Stimulated activated CD4-positive, alpha-beta T cell treated with anti-CD3 and anti-CD28 coated beads, Interleukin-4, amount 100 ng/mL, for 24 hours (primary cell): ENCODE data around the gene SLC25A26.

Experiments used
- DNase-seq: peaks from one replicate; pipeline ENCODE4 v3.0.0-alpha.2; 2020

SLC25A26 gene

DNA sequence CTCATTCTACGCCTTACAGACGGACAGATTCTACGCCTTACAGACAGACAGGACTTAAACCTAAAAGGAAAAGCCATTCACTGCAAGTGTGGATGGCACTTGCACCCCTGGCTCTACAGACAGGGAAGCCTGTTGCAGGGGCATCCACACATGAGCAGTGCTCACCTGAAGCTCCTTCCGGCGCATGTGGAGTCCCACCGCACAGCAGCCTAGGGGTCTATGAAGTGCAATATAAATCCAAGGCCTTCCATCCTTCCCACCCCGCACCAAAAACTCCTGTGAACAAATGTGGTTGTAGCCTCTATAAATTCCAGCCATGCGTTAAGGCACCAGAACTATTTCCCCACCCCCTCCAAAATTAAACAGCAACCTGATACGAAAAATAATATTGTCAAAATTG lies 158.8 kb downstream of the SLC25A26 start:
- DNase-seq, result no peak

DNA sequence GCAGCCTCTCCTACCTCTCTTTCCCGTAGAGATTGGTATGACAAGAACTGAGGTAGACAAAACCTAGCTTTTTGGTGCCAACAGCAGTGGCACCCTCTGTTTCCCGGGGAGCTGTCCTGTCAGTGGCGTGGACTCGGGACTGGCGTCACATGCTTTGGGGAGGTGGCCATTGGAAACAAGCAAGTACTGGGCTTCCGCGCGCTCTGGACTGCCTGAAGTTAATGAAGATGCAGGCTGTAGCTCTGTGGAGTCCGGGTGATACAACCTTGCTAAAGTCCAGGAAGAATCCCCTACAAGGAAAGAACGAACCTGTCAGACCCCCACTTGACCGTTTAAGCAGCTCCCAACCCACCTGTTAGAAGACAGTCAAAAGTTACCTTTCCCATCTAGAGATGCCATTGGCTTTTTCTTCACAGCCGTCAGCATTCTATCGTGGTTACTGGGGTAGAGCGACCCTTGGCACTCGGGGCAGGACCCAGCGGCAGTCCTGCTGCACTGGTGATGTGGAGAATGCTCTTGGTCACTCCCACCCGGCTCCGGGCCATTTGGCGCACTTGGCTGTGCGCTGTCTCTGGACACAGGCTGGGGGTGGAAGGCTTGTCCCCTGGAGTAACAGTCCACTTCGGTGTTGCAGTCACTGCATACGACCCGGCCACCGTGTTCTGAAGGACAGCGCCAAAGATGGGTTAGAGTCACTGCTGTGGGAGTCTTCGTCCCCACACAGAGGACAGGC lies 159.6 kb downstream of the SLC25A26 start:
- no peak for DNase-seq

DNA sequence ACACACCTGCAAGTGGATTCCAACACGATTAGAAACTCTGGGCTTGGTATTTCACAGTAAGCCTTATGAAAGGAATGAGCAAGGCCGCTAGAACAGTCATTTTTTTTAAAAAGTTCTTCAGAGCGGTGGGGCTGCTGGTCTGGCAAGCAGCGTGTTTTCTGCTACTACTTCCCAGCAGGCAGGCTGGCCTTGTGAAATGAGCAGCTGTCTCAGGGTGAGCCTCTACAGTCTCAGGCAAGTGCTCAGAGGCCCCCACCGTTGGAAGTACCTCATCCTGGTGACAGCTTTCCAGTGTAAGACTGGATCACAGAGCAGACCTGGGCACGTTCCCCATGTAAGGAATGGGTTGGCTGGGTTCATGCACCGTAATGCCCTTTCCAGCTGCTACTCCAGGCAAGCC lies 160.8 kb downstream of the SLC25A26 start:
- no peak for DNase-seq

DNA sequence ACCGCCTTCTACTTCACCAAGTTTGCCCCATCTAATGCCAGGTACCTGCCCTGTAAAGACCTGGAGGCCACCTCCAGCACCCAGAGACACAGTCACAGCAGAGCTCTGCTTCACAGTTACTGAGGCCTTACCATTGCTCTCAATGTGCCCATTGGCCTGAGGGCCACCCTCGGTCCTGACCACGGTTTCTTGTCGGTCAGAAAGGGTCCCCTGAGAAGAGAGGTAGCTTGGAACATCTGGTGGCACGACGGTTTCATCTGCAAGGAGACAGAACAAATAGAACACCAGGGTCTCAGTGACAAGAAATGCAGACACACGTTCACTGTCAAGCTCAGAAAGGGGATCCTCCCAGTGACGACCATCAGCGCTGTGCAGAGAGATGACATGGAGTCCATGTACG lies 161.3 kb downstream of the SLC25A26 start:
- no peak for DNase-seq

DNA sequence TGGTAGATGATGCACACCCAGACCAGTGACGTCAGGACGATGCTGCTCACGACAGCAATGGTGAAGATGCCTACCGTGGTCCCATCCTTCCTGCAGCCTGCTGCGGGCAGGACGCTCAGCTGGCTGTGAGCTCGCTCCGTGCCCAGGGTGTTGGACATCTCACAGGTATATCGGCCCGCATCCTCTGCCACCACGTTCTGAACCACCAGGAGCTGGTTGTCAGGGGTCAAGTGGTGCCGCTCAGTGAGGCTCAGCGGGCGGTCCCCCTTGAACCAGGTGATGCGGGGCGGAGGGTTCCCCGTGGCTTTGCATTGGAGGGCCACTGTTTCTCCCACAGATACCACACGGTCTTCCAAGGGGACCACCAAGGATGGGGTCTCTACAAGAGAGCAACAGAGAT lies 162.2 kb downstream of the SLC25A26 start:
- DNase-seq, result no peak

DNA sequence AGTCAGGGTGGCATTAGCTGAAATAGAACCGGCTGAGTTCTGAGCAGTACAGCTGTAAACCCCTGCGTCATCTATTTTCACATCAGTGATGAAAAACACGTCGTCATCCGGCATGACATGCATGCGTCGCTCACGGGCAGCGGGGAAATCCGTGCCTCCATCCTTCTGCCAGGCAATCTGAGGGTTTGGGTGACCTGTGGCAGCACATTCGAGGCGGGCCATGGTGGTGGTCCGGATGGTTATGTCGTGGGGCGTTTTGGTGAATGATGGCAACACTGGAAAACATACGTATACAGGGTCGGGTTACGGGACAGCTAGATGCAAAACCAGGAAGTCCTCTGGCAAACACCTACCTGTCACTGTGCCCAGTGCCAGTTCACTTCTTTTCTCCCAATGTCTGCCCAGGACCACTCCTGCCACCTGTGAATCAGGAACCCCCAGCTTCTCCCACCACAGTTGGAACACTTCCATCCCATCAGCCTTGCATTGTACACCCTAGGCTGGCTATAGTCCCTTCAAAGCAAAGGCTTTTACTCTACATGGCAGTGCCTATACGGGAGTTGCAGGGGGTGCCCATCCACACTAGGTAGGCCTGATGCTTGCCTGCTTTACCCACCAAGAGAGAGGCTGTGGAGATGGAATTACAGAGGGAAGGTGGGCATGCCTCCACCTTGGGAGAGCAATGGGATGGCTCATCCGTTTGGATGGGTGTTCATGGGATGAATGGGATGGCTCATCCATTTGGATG lies 163.4 kb downstream of the SLC25A26 start:
- DNase-seq, result no peak

DNA sequence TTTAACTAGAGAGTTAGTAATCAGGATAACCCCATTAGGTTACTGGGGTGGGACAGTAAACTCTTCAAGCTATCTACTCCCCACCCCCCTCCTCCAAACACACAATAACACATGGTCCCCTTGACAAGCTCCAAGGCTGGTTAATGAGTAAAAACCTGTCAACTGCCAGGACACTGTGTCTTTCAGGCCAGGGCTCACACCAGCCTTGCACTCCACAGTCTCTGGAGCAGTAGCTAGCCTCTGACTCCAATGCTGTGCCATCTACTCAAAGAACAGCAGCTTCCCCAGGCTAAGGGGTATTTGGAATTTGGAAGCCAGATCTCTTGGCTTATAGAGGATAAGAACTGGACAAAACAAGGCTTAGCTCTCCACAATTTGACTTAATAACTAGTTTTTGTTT lies 164.3 kb downstream of the SLC25A26 start:
- DNase-seq, result no peak

DNA sequence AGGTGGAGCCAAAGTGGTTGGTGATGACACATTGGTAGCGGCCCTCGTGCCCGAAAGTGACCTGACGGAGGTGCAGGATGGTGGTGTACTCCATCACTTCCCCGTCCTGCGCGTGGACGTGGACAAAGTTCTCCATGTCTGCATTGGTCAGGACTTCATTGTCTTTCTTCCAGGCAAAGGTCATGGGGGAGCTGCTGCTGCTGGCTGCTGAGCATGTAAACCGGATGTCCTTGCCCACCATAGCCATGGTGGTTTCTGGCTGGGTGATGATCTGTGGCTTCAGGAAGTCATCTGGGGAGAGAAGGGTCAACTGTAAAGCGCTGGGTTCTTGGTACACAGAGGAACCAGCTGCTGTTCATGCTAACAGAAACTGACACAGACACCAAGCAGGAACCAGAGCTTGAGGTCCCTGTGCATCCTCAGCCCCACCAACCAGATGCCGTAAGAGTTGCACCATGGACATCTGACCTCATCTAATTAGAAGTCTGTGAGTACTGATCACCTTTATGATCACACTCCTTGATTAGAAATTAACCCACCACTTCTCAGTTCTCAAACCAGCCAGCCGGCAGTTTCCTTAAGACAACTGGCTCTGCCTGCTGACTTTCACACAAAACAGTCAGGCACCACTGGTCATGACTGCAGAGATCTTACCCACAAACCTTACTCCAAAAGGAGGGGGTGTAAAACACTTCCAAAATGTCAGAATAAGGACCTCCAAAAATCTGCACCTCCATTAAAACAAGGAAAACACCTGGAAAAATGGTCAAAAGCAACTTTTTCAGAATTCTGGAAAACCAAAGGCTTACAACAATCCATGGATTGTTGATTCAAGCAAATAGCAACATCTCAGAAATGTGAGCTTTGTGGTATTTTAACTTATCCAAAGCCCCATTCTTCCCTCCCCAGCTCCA lies 165.5 kb downstream of the SLC25A26 start:
- DNase-seq, result no peak

DNA sequence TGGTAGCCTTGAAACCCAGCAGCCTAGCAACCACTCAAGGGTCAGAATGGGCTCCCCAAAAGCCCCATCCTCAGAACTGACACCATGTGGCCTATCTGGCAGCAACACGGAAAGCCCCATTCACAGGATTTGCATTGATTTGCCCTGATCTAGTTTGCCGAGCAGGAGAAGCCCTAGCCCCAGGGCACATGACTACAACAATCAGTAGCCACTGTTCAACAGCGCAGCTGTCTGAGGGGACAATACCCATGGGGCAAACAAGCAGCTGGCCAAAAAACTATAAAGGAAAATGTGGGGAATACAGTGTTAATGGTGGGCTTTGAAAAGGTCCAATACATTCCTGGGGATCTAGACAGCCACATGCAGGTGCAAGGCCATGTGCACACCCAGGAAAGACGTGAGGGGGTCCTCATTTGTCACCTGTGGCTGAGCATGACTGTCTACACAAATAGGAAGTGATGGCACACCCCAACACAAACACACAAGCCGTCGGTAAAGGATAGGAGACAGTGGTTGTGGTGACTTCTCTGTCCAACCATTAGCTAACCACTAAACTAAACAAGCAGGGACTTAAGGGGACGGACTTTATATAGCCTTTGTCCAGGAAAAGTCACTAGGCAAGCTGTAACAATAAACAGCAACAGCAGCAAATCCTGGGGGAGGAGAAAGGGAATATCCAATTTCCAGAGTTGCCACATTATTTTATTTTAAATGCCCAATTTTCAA lies 166.3 kb downstream of the SLC25A26 start:
- DNase-seq, result no peak

DNA sequence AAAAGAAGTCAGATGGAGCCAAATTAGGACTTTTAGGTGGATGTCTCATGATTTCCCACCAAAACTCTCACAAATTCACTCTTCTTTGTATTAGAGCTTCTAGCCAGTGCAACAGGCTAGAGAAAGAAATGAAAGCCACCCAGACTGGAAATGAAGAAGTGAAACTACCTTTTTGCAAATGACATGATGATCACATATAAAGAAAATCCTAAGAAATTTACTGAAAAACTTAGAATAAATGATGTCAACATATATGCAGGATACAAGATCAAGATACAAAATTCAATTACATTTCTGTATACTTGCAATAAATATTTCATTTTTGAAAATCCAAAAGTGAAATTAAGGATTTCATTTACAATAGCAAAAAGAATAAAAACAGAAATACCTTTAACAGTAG lies 169.2 kb downstream of the SLC25A26 start:
- DNase-seq, result no peak

DNA sequence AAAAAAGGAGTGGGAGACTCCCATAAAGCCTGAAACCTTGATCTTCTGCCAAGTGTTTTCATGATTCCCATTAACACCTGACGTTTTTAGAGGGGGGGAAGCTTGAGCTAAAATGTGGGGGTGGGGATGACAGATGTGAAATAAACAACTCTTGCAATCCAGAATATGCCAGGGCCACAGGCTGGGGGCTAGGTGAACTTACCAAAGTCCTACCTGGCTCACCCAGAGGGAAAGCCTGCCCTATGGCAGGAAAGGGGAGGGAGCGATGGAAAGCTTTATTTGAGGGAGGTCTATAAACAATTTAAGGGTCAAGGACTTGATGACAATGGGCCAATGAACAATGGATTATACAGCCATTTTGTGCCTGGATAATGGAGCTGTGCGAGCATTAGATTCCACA lies 171.7 kb downstream of the SLC25A26 start:
- no peak for DNase-seq

DNA sequence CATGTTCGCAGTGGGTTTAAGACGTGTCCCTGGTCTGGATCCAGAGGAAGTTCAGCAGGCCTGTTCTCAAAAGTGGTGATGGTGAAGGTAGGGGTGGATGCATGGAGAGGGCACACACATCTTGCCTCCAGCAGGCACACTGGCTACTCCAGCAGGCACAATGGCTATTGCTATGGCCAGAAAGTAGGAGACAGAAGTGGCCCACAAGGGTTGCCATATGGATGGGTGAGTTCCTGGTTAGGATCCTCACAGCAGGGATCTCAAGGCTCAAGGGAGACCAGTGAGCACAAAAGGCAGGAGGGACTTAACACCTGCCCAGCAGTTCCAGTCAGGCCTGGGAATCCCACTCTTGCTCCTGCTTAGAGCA lies 172.1 kb downstream of the SLC25A26 start:
- DNase-seq, result no peak

DNA sequence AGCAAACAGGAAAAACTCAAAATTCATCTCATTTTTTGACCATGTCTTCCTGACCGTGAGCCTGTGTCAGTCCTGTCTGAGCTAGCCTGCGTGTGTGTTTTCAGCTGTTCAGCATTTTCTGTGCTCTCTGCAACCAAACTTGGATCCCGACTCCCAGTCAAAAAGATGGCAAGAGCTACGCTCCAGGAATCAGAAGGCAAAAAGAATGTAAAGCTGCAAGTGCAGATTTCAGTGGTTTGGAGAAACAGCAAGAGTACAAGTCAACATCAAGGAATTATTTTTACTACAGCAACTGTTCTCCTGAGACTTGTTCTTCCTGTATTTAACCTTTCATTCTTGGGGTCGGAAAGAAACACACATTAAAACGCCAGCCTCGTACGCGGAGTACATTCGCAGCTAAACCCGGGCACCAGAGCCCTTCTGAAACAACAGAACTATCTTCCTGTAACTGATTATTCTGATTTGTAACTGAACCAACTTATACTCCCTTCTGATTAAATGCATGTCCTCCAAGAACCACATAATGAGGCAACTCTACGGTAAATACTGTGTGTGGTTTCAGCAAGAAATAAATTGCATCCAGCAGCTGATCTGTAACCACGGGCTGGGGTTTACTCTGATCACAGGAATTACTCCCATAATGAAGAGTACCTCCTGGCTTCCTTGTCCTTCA lies 172.7 kb downstream of the SLC25A26 start:
- DNase-seq, result no peak

DNA sequence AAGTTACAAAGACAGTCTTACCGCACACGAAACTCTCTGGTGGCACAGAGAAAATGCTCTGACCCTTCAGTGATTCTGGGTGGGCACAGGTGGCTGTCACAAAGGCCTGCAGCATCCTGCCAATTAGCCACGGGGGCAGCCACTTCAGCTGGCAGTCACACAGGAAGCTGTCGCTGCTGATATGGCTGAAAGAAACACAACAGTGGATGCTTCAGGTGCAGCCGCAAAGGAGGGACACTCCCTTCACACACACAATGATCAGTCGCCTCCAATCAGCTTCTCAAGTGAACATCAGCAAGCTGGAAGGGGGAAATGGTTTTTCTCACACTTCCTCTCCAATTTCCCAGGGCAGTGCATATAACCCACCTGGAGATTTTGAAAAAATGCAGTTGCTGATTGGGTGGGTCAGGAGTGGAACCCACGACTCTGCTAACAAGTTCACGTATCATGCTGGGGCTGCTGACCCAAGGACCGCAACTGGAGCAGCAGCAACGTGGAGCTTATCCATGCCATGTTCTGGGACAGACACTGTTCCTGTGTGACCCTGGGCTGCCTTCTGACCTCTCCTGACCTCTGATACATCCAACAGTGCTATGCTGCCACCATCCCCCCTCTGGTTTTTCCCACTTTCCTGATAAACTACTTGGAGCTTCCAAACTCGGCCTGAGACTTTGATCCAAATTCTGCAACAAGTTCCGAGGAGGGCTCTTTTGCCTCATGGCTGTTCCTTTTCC lies 173.4 kb downstream of the SLC25A26 start:
- peak; percentile 36 for DNase-seq

DNA sequence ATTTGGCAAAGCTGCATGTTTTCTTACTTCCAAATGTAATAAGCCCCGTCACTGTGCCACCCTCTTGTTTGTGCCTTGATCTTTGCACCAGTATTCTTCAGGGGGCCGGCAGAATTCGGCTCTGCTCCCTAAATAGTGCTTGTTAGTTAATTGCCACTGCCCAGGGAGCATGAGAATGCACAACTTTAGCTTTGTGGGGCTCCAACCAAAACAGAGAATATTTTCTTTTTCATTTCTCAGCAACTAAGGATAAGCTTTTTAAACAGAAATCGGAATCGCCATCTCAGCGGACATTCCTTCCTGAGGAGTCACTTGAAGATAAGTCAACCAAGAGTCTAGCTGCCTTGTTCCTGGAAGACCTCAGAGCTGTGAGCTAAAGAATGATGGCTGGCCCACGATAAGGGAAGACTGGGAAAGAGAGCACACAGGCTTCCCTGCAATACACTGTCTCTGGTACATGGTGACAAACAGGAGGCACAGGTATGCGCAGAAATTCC lies 174.0 kb downstream of the SLC25A26 start:
- no peak for DNase-seq

DNA sequence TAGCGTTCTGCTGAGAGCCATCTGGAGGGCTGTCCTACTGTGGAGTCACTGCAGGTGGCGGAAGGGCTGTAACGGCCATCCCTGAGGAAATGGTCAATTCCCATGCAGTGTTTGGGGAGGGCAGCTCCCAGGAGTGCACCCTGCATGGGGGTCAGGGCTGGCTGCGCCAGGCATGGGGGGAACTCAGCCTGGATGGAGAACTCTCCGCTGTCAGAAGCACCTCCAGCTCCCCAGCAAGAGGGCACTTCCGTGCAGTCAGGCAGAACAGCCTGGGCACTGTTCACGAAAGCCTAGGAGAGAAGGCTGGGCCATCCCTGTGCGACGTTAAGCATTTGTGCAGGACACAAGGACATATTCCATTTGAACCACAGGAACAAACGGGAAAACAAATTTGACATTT lies 174.8 kb downstream of the SLC25A26 start:
- DNase-seq, result no peak

DNA sequence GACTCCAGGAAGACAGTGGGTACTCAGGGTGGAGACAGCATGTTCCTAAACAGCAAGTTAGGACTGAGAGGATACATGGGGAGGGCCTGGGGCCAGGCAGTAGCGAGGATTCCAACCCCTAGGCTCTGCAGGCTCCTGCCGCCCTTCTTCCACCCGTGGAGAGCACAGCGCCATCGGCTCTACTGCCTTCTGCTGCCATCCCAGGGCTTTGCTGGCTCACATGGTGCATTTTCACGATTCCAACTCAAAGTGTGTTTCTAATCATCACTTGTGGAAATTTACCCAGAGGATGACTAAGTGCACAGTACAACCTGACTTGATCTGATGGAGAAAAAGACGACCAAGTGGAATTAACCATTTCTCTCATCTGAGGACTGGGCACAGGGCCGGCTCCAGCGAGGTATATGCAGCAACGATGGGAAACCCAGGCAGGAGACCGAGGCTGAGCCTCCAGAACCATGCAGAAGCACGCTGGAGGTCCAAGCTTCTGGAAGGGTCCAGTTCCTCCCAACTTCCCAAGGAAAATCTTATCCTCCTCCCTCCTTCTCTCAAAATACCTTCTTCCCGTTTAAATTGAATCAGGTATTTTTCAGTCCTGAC lies 175.5 kb downstream of the SLC25A26 start:
- no peak for DNase-seq

DNA sequence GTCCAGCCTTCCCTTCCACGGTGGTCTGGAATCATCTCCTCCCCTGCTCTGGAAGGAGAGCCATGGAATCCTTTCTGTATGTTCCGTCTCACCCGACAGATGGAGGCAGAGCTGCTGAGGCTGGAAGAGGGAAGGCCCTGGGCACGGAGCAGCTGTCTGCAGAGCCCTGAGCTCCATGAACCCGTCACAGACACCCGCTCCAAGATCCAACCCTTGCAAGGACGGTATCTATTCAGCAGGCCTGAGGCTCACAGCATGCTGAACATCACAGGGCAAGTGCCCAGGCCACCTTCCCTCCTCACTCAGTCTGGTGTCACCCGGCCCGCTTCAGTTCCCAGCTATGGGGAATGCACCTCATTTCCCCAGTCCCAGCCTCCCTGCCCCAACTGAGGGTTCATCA lies 176.1 kb downstream of the SLC25A26 start:
- no peak for DNase-seq

DNA sequence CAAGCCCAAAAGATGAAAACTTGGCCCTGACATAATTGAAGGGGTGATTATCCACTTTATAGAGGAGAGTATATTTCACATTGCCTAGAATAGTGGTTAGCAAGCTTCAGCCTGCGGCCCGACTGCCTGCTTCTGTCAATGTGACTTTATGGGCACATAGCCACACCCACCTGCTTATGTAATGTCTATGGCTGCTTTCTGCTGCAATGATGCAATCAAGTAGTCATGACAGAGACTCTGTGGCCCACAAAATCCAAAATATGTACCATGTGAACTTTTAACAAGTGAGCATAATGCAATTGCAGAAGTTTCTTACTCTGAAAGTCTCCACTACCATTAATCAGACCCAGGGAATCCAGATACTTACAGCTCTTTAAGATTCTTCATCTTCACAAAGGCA lies 176.9 kb downstream of the SLC25A26 start:
- DNase-seq, result no peak

DNA sequence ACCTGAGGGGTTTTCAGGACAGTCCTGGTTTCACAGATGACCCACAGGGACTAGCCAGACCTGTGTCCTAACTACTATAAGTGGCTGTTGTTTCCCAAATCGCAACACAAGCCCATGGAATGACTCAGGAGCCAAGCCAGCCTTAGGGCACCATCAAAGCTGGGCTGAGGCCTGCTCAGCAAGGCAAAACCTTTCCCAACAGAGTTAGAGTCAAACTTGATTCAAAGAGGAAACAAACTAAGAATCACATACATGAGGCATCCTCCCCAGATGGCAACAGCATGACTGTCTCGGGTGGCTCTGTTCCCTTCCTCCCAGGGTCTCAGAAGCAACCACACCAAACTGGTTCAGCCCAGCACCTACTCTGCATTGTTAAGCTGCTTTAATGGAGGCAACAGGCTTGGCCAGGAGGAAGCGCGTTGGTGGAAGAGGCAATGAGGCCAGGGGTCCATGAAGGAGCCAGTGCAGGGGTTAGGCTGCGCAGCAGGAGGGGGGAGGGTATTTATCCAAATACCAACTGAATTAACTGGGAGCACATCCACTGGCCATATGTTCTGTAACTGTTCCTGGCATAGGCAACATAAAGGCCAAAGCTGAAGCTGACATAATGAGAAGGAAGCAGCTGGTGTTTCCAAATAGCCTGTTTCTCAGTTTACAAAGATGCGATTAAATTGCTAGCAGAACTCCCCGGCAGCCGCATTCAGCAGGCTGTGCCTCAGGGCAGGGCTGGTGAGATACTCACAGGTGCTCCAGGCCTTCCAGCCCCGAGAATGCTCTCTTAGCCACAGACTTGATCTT lies 177.6 kb downstream of the SLC25A26 start:
- no peak for DNase-seq
